Ammon's horn (tissue), 1 donor: ENCODE results near the gene NAV2.

ENCODE experiments used
- DNase-seq: peaks from one replicate; pipeline ENCODE4 v3.0.0-alpha.2; 2016; ENCODE audit warnings: low spot score

NAV2 gene

DNA sequence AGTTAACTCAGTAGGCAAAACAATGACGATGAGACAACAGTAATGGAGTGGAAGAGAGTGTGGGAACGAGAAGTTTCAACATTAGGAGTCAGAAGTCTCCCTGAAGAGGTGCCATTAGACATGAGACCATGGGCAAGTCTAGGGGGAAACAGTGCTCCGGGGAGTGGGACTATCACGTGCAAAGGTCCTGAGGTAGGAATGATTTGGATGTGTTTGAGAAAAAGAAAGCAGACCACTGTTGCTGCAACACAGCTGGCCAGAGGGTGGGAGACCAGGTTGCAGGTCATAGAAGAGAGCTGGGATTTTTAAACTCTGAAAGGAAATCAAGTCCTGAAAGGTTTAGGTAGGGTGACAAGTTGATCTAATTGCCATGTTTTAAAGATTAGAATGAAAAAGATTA lies 63.0 kb downstream of the NAV2 start:
- DNase-seq = no peak

DNA sequence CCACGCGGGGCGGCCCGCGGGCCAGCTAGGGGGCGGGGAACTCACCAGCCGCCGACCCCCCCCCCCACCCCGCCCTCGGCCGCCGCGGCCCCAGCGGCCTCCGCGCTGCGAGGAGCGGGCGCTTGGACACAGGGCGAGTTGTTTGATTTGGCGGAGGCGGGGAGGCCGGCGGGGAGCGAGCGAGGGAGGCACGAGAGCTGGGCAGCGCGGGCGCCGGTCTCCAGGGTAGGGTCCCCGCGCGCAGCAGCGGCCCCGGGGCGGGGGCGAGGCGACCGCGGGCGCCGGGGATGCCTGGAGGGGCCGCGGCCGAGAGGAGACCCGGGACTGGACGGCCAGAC lies 64.4 kb downstream of the NAV2 start:
- DNase-seq = no peak

DNA sequence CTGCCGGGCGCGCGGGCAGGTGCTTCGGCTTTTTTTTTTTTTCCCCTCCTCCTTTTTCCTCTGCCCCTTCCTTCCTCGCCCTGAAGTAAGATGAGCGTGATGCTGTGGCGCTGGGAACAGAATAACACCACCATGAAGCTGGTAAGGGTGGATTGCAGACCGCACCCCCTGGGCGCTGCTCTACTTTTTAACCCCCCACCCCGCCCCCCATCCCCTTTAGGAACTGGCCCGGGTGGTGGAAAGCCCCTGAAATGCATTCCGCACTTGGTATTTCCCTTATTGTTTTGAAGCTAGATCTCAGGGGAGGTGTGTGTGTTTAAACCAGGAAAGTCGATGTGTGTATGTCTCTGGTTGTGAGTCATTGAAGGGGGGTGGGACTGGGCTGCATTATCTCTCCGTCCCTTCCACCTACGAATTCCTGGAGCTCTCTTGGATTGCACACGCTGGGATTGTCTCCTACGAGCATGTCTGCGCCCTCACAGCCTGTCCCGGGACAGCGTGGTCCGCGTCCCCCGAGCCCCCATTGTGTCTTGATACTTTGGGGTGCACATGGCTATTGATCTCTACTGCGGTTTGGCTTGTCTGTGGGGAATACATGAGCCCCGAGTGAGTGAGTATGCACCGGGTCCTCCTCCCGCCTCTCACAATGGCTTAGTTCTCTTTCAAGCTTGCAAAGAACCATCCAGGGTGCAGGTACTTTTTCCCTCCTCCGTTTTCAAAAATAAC lies 64.9 kb downstream of the NAV2 start:
- no peak for DNase-seq

DNA sequence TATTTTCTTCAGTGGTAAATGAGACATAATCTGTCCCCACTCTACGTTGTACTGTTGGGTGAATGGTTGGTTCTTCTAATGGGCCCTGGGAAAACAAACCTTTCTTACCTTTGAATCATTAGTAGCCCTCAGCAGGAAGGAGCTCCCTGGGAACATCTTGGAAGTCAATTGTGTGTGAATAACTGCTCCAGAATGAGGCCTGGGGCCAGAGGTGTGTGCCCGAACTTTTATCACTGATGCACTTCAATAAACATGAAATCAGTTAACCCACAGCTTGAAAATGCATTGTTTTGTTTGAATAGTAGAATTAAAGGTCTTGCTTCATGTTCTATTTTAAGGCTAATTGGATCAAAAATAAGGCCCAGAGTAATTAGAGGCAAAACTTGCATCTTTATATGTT lies 67.1 kb downstream of the NAV2 start:
- DNase-seq = no peak

DNA sequence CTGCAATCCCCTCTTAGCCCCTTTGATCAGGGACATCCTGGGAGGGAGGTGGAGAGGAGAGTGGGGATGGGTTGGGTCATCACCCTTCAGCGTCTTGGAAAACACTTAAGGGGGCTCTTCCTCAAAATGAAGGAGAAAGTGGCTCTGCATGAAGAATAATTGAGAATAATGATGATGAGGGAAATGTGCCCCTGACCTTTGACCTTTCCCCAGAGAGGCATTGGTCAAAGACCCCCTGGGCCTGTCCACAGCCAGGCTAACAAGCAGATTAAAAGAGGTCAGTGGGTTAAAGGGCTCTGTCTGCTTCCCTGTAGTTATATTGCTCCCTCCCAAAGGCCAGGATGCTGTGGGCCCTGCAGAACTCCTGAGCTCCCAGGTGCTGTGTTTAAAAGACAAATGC lies 68.7 kb downstream of the NAV2 start:
- DNase-seq = no peak

DNA sequence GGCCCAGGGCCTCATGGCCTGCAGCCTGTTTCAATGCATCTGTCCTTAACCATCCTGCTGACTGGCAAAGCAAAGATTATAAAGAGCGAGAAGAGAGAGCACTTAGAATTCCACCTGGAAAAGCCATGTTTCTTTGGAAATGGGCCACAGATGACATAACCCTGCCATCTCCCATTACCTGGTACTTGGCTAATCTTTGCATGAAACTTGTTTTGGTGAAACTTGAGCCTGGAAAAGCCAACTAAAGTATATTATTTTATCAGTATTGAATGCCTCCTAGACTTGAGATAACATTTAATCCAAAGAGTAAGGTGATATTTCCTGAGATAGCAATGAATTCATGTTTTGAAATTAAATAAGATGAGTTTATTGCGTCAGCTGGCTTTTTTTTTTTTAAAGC lies 72.6 kb downstream of the NAV2 start:
- DNase-seq = no peak

DNA sequence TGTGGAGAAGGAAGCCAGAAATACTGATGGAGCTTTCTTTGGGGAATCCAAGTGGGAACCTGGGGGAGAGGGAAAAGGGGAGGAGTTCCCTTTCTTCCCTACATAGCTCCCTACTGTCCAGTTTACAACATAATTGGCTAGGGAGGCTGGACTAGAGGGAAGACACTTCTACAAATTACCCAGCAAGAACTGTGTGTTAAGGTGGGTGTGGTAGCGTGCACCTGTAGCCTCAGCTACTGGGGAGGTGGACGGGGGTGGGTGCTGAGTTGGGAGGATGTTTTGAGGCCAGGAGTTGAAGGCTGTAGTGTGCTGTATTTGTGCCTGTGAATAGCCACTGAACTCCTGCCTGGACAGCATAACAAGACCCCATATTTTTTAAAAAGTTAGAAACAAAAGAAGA lies 74.0 kb downstream of the NAV2 start:
- no peak for DNase-seq

DNA sequence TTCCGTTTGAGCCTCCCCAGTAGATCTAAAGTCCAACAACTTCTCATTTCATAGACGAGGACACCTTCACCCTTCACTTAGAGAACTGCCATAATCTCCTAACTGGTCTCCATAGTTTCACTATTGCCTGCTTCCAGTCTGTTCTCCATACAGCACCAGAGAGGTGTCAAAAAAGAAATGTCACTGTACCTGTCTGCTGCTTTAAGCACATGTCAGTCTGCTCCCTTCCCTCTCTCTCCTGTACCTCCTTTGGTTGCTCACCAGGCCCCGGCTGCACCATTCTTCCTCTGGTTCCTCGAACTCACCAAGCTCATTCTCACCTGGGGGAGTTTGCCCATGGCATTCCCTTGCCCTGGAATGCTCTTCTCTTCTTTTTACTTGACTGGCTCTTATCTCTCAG lies 75.8 kb downstream of the NAV2 start:
- no peak for DNase-seq

DNA sequence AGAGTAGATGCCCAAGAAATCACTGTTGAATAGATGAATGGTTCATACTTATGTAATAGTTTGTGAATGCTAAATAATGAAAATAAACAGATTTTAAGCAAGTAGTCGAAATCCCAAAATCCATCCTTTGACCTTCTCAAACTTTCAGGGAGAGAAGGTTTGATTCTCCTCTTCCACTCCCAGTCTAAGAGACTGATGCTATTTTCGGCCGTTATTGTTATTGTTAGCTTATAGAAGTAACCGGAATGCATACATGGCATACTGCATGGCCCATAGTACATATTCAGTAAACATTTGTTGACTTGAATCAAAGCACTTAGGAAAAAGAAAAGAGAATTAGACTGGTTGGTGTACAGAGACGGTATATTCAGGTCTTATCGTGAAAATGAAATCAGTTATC lies 76.6 kb downstream of the NAV2 start:
- no peak for DNase-seq

DNA sequence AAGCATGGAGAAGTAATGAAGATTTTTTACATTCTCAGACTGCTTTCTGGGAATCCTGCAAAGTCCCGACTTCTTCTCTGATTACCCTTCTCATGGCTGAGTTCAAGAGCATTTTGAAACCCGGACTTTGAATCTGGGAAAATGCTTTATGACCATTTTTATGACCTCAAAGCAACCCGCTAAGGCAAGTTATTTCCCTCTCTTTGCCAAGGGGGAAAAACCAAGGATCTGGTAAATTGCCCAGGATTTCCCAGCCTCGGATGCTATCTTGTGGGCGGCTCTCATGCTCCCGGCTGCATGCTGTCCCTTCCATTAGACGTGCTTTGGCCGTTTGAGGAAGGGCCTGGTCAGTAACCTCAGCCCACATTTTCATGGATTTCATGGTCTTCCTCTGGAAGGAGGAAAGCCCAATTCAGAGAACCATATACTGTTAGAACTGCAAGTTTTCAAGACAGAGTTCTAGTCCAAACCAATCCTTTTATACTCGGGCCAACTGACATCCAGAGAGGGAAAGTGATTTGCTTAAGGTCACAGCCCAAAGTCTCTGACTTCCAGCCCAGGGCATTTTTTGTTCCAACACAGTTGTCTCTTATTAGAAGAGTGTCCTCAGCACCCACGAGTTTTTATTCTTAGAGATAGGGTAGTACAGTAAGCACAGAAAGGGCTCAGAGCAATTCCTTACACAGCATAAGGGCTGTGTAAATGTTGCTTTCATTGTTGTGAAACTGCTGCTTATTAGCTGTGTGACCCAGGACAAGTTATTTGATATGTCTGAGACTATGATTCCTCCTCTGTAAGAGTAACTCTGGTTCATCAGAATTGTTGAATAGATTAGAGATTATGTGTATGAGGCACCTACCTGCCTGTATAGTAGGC lies 77.4 kb downstream of the NAV2 start:
- no peak for DNase-seq

DNA sequence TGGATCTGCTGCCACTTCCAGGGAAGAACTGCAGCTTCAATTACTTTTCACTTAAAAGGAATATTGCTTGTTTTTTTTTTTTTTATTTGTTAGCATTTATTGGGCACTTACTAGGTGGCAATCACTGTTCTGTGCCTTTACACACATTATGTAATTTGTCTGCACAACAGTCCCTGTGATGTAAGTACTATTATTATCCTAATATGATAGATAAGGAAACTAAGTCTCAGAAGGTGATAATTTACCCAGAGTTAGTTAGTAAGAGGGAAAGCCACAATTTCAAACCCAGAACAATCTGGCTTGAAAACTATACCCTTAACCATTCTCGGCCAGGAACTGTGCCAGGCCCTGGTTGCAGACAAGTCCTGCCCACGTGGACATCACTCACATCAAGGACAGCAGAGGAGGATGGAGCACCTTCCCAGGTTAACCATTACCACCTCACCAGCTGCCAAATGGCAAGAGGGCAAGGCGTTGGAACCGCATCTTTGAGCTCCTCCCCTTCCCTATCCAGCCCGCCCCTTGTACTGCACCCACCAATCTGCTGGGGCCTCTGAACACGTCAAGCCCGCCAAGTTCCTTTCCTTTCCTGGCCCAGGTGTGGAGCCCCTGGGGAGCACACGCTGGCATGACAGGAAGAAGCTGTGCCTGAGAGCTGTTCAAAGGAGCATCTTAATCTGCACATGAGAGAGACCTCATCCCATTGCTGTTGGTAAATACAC lies 78.4 kb downstream of the NAV2 start:
- DNase-seq = no peak

DNA sequence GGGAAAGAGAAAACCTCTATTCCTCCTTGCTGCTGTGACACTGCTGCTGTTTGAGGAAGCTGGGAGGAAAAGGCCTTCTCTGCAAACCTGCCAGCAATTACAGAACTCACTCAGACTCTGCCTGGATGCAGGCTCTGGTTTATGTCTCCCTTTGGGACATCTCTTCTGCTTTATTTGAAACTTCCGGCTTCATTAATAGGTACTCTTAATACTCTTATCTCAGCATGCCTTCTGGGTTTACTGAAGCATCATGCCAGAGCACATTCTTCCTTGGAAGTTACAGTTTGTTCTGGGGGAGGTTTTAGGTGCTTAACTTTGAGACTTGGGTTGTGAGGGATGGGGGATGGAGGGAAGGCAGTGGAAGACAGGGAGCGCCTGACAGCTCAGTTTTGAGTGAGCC lies 79.9 kb downstream of the NAV2 start:
- DNase-seq = no peak

DNA sequence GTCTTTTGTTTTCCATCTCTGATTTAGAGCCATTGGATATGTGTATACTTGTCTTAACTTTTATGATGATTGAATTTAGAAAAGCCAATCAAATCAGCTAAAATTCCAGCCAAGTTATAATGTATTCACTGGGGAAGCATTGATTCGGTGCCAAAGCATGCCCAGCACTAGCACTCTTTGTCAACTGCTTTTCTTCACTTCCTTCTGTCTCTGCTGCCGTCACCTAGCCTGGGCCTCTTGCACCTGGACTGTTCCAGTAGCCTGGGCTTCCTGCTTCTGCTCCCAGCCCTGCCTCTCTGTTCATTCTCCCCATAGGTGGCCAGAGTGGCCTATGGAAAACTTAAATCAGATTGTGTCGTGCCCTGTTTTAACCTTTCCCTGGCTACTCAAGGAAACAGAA lies 80.7 kb downstream of the NAV2 start:
- no peak for DNase-seq

DNA sequence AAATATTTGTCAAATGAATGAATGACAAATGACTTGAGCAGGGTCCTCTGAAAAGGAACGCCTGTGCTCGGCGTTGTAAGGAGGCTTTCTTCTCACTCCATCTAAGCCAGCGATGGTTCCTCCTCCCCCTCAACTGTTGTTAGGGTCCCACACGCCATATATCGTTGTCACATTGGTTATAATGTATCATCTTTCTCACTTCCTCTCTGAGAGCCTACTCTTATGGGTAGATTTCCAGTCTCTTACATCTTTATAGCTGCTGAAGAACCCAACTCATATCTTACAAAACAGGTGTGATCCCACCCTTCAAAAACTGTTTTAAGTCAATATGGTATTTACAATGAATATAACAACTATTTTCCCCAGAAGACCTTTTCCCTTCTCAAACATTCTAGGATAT lies 81.5 kb downstream of the NAV2 start:
- DNase-seq = no peak

DNA sequence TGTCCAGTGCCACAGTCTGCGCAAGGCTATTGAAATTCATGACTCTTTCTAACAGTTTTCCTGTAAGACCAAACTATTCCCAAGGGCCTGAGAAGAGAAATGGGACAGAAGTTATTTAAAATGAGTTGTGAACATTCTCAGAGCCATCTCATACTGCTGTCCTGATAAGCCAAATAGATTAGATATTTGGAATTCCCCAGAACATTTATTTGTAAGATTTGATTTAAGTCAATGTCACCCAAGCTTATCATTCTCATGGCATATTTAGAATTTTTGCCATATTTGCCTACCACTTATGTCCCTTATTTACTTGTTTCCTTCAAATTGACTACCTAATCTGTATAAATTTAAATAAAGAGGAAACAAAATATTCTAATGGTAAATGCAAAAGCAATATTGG lies 82.4 kb downstream of the NAV2 start:
- no peak for DNase-seq

DNA sequence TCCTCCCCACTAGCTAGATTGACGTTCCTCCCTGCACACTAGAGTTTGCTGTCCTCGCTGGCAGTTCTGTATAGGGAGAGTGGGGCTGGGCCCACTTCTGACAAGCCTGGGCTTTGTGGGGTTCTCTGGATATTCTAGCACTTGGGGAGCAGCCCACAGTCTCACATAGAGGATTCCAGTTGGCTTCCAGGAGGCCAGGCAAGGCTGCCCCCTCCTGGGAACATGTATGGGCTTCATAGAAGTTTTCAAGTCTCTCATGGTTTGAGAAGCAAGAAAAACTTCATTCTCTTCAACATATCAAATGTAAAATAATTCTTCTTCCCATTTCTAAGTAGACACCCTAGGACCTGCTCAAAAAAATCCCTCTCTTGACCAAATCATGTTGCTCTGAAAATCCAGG lies 87.5 kb downstream of the NAV2 start:
- peak; percentile 24 for DNase-seq

DNA sequence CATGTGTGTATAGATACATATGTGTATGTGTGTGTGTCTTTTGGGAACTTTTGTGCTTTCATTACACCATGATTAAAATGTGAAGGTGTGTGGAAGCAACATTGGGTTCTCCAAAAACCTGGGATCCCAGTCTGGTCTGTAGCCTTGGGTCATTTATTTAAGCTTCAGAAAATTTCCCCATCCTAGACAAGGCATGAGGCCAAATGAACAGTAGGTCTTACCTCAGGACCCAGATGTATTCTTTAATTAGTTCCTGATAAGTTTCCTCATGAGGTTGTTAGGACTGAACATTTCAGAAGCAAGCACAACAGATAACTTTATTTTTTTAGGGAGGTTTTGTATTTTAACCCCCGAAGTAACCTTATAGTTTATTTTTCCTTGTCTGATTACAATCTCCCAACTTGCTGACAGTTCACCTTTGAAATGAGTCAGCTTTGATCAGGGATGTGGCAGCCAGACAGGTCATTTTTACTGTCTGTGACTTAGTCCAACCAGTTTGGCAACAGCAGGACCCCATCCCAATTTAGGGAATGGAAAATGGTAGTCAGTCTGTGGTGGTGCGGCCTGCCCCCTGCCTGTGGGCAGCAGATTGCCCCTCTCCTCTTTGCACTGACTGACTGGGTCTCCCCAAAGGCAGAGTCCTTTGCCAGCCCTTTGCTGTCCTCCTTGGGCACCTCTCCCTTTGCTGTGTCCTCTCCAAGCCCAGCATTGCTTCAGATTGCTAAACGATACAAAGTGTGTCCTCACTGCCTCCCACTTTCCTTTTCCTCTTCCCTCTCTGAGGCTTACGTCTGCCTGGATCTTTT lies 88.3 kb downstream of the NAV2 start:
- no peak for DNase-seq

DNA sequence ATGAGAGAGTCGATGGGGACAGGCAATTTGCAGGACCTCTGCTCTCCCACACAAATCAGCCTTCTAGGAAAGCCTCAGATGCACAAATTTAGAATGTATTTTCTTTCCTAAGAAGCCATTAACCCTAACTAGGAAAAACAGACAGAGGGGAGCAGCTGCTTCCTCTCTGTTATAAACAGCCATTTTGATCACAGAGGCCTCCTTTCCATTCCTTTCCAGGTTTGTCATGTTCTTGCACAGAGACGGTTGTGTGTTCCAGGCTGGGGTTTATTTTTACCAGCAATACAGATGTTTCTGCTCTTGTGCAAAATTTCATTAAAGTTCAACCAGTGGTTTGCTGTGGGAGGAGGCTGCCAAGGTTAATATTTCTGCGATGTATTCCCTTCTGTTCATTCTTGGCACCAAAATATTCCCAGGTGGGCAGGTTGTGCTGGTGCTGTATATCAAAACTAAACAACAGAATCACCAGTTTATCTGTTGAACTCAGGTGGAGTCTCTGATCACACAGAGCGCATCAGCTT lies 90.2 kb downstream of the NAV2 start:
- DNase-seq = no peak

DNA sequence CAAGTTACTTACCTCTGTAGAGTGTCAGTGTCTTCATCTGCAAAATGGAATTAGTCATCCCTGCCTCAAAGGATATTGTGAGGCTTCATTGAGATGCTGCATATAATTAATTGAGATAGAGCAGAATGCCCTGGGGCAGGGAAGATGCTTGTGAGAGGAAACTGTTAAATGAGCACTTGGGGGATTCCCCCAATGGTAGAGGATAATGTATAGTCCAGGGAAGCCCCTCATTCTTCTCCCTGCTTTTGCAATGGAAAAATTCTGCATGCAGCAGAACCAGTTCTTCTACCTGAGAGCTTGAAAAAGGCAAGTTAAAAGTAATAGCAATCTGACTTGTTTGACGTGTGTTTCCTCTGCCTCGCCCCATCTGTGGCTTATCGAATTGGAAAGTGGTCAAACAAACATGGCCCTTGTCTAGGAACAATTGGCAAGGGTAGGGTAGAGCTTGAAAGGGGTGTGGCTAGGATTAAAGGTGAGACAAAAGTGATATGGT lies 90.9 kb downstream of the NAV2 start:
- DNase-seq = no peak

DNA sequence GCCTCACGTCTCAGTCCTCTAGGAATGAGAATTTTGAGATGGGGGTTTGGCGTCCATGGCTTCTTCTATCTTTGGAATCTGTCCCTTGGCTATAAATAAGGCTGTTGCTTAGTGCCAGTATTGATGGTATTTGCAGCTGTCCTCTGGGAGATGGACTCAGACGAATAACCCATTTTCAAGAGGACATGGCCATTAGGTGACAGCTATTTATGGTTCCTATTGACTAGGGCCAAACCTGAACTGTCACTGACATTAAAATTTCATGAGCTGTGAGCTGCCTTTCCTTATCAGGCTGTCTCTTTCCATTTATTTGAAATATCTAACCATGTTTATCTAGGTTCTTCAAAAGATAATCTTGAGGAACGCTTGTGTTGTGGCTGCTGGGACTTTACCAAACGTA lies 92.7 kb downstream of the NAV2 start:
- DNase-seq = no peak

DNA sequence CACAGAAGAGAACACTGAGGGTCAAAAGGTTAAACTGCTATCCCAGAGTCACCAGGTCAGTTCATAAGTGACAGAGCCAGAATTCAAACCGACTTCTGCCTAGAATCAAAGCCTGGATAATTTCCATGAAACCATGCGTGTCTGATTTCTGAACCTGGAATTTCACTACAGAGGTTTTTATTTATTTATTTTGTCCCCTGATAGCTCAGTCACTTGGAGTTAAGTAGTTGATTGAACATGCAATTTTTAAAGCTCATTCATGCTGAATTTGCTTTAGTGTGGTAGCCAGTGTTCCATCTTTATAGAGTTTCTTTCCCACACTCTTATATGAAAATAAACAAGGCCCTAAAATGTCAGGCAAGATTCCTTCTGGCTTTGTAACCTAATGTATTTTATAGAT lies 93.2 kb downstream of the NAV2 start:
- DNase-seq = no peak

DNA sequence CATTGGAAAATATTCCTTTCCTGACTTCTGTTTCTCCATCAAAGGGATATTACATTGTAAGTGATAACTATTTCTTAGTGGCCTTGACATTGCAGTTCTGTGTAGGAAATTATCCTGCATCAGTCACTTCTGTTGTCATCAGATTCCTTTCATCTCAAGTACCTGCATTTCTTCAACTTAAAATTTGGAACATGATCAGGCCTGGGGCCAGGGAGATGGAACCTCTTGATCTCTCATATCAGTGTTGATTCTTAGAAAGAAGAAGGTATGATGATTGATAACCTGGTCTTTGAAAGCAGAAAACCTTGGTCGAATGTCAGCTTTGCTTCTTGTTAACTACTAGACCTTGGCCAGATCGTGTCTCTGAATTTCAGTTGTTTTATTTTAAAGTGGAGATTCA lies 93.6 kb downstream of the NAV2 start:
- no peak for DNase-seq
